C4-2B (cell line): ENCODE measurements around the gene PRPSAP2.

Source experiments
- H3K27ac ChIP-seq: fragments of 450-650 bp; 2 replicates; pipeline ENCODE4 v1.5.1; 2017
- ZFX ChIP-seq: fragments of 450-650 bp; IDR thresholded peaks from 2 replicates; pipeline ENCODE4 v1.6.1; 2017
- TF ChIP-seq, protein P1 (sequence below): fragments of 450-650 bp; conservative IDR thresholded peaks from 2 replicates; pipeline ENCODE4 v1.5.1; 2017; ENCODE audit warnings: mild to moderate bottlenecking

PRPSAP2 gene

DNA sequence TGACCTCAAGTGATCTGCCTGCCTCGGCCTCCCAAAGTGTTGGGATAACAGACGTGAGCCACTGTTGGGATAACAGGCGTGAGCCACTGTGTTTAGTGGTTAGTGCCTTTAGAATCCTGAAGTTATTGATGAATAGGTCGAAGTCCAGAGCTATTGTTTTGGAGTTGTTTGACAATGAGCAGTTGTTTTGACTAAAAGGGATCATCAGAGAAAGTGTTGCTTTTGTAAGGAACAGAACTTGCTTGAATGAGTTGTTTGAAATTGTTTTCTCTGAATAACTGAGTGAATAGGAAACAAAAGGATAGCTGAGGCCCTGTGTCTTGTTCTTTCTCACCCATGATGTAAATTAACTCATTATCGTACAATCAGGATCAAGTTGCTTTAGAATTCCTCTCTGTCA lies 46.6 kb downstream of the PRPSAP2 start:
- TF ChIP-seq, protein P1, sequence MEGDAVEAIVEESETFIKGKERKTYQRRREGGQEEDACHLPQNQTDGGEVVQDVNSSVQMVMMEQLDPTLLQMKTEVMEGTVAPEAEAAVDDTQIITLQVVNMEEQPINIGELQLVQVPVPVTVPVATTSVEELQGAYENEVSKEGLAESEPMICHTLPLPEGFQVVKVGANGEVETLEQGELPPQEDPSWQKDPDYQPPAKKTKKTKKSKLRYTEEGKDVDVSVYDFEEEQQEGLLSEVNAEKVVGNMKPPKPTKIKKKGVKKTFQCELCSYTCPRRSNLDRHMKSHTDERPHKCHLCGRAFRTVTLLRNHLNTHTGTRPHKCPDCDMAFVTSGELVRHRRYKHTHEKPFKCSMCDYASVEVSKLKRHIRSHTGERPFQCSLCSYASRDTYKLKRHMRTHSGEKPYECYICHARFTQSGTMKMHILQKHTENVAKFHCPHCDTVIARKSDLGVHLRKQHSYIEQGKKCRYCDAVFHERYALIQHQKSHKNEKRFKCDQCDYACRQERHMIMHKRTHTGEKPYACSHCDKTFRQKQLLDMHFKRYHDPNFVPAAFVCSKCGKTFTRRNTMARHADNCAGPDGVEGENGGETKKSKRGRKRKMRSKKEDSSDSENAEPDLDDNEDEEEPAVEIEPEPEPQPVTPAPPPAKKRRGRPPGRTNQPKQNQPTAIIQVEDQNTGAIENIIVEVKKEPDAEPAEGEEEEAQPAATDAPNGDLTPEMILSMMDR = no peak
- TF ChIP-seq ZFX = no peak
- H3K27ac ChIP-seq = no peak overlapping the region

DNA sequence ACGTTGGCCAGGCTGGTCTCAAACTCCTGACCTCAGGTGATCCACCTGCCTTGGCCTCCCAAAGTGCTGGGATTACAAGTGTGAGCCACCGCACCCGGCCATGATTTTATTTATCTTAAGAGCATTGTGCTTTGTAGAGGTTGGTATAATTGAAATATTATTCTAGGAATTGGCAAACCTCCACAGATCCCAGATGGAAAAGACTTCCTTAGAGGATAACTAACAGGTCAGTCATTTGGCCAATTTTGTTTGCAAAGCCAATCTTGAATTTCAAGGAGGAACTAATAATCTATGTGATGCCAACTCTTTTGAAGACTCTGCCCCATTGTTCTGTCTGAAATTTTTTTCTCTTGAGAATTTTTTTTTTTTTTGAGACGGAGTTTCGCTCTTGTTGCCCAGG lies 47.3 kb downstream of the PRPSAP2 start:
- H3K27ac ChIP-seq = no peak overlapping the region
- no peak for TF ChIP-seq ZFX
- TF ChIP-seq, protein P1 = no peak

DNA sequence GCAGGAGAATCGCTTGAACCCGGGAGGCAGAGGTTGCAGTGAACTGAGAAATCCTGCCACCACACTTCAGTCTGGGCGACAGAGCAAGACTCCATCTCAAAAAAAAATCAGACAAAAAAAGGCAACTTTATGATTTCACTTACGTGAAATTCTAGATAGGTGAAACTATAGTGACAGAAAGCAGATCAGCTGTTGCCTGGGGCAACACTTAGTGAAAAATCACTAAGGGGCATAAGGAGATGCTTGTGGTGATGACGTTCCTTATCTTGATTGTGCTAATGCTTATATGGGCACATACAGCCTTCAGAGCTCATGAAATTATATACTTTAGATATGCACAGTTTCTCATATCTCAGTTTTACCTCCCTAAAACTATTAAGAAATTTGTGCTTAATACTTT lies 52.4 kb downstream of the PRPSAP2 start:
- no peak overlapping the region for H3K27ac ChIP-seq
- TF ChIP-seq, protein P1 = no peak
- no peak for TF ChIP-seq ZFX

DNA sequence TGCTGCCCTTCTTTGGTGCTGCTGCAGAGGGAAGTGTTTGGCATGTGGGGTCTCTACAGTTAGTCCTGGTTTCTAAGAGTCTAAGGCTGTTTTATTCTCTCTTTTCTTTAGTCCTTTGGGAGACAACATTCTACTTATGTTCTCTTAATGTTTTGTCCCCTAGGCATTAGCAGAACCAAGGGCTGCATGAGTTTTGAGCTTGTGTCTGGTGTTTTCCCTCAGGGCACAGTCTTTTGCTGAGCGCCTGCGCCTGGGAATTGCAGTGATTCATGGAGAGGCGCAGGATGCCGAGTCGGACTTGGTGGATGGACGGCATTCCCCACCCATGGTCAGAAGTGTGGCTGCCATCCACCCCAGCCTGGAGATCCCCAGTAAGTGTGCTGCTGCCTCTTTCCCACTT lies 53.0 kb downstream of the PRPSAP2 start:
- H3K27ac ChIP-seq = no peak overlapping the region

DNA sequence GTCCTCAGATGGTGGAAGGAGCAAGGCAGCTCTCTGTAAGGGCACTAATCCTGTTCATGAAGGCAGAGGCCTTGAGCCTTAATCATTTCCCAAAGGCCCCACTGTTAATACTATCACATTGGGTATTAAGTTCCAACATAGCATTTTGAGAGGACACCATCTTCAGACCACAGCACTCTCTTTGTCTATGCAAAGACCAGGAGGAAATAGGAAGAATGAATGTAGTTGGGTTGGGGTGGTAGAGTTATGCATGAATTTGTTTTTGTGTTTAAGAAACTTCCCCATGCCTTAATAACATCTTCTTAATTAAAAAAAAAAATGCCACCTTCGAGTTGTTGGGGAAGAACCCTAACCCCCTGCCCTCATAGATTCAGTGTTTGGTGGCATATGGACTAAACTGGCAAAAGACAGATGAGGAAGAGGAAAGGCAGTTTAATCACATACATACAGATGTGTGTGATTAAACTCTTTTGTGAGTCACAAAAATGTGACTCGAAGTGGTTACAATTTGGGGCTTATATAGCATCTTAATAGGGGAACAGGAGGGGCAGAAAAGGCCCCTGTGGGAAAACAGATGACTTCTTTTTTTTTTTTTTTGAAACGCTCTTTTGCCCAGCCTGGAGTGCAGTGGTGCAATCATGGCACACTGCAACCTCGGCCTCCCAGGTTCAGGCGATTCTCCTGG lies 59.0 kb downstream of the PRPSAP2 start:
- no peak overlapping the region for H3K27ac ChIP-seq
- no peak for TF ChIP-seq ZFX
- TF ChIP-seq, protein P1 = no peak

More for the DNA sequence above, 53.0 kb downstream of the PRPSAP2 start:
- TF ChIP-seq, protein P1 = no peak
- no peak for TF ChIP-seq ZFX

DNA sequence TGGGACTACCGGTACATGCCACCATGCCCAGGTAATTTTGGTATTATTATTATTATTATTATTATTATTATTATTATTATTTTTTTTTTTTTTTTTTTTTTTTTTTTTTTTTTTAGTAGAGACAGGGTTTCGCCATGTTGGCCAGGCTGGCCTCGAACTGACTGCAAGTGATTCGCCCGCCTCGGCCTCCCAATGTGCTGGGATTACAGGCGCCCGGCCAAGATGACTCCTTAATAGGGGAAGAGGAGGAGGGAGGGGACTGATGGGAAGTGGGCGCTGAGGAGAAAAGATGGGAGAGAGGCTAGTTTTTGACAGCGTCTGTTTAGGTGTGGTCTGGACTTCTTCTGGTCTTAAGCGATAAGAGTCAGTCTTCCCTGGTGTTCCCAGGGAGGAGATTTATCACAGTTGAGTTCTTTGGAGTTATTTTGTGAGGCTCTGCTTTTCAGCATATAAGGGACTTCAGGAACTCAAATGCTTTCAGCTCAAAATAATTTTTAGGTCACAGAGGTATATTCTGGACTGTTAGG lies 59.6 kb downstream of the PRPSAP2 start:
- no peak overlapping the region for H3K27ac ChIP-seq
- TF ChIP-seq, protein P1 = no peak
- no peak for TF ChIP-seq ZFX

DNA sequence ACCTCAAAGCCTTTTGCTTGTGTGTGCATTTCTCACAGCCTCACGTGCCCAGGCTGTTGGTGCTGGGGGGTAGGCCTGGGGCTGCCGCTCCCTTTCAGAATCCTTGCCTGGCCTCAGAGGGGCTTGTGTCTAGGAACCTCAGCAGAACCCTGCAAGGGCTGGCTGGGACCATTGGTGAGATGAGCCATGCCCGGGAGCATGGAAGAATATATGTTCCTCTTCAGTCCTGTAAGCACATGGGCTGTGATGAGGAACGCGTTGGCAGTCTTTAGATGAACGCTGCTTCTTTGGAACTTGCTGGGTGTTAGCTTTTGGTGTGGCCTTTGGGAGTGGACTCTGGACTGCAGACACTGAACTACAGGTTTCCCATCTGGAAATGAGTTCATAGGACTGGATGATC lies 62.0 kb downstream of the PRPSAP2 start:
- H3K27ac ChIP-seq = no peak overlapping the region
- TF ChIP-seq, protein P1 = no peak
- no peak for TF ChIP-seq ZFX
